ENCODE data around the gene ECHS1.
"Not testable (repeated sequence)": the region's sequence is repeated elsewhere in the genome, so short reads cannot be mapped to it uniquely, and the experiment has no call there.

The ECHS1 gene

GRCh38 chr10:133399123-133399601 lies 26.0 kb upstream of the ECHS1 start:
- no peak for DNase-seq

- no peak for DNase-seq
Observed at GRCh38 chr10:133397938-133398337, 24.8 kb upstream of the ECHS1 start.

- no peak for DNase-seq
Observed at GRCh38 chr10:133396035-133396624, 23.0 kb upstream of the ECHS1 start.

GRCh38 chr10:133394801-133395221 lies 21.7 kb upstream of the ECHS1 start:
- DNase-seq = peak; percentile 5 to 37

GRCh38 chr10:133394064-133394663 lies 21.0 kb upstream of the ECHS1 start, which contains the start of gene MTG1:
Gene MTG1 (plus strand): TSS chr10:133394157. CDS start chr10:133394221, 64 bp downstream.
- DNase-seq = peak; percentile 98

- DNase-seq = no peak
Observed at GRCh38 chr10:133393401-133394063, 20.4 kb upstream of the ECHS1 start.

GRCh38 chr10:133391761-133392518 lies 18.8 kb upstream of the ECHS1 start:
- no peak for DNase-seq

- no peak for DNase-seq
Observed at GRCh38 chr10:133391249-133391635, 18.1 kb upstream of the ECHS1 start.

- DNase-seq = no peak
Observed at GRCh38 chr10:133390597-133391248, 17.6 kb upstream of the ECHS1 start.

- peak; percentile 19 to 37 for DNase-seq
Observed at GRCh38 chr10:133388973-133389818, 16.0 kb upstream of the ECHS1 start.

GRCh38 chr10:133388236-133388972 lies 15.2 kb upstream of the ECHS1 start:
- no peak for DNase-seq

- not testable (repeated sequence) for DNase-seq
Observed at GRCh38 chr10:133386951-133387350, 13.8 kb upstream of the ECHS1 start.

- no peak for DNase-seq
Observed at GRCh38 chr10:133385214-133385613, 12.1 kb upstream of the ECHS1 start.

GRCh38 chr10:133384071-133384470 lies 10.9 kb upstream of the ECHS1 start:
- DNase-seq = no peak

GRCh38 chr10:133383551-133383950 lies 10.4 kb upstream of the ECHS1 start:
- DNase-seq = no peak

- no peak for DNase-seq
Observed at GRCh38 chr10:133381036-133381435, 7.9 kb upstream of the ECHS1 start.

- DNase-seq = no peak
Observed at GRCh38 chr10:133379801-133380666, 6.9 kb upstream of the ECHS1 start.

GRCh38 chr10:133379152-133379800 lies 6.1 kb upstream of the ECHS1 start, which contains the start of gene PAOX:
Gene PAOX (plus strand): TSS chr10:133379262. CDS start chr10:133379317, 55 bp downstream.
- DNase-seq = peak; percentile 33 to 73

All from inflammatory macrophage (primary cell).